SU-DHL-6 (cell line): ENCODE results near the gene TRIP10.
A peak's percentile ranks its signal among the peaks of the same experiment; 100 is the strongest.

ENCODE experiments used
- H2AFZ ChIP-seq: fragments of 200-600 bp; sonication (generic); 2 replicates; pipeline ENCODE4 v1.6.1; 2014; ENCODE audit warnings: low read depth, mild to moderate bottlenecking, moderate library complexity, mixed read lengths, antibody characterized with exemption, low read length; ENCODE audit not compliant: severe bottlenecking
- H3F3A ChIP-seq: fragments of 200-600 bp; shearing (Covaris generic); 2 replicates; pipeline ENCODE4 v1.6.0; 2016; ENCODE audit warnings: antibody characterized with exemption, mild to moderate bottlenecking; ENCODE audit not compliant: insufficient read depth
- H3K27ac ChIP-seq: fragments of 200-600 bp; sonication (generic); 2 replicates; pipeline ENCODE4 v1.5.1; 2016; ENCODE audit warnings: low read depth, mild to moderate bottlenecking, low read length, moderate library complexity, mixed read lengths
- H3K27me3 ChIP-seq: fragments of 200-600 bp; sonication (generic), shearing (Covaris generic); 2 replicates; pipeline ENCODE4 v1.6.0; 2014; ENCODE audit warnings: mild to moderate bottlenecking, low read length
- H3K36me3 ChIP-seq: fragments of 200-600 bp; sonication (generic); 2 replicates; pipeline ENCODE4 v1.6.1; 2014; ENCODE audit warnings: mild to moderate bottlenecking, low read length, mixed read lengths
- H3K4me2 ChIP-seq: fragments of 300-600, 200-600 bp; shearing (Covaris generic), sonication (generic); 2 replicates; pipeline ENCODE4 v1.6.0; 2014; ENCODE audit warnings: low read length, low read depth, mild to moderate bottlenecking; ENCODE audit not compliant: poor library complexity, severe bottlenecking
- H3K4me3 ChIP-seq: fragments of 200-600 bp; sonication (generic); 2 replicates; pipeline ENCODE4 v1.5.1; 2014; ENCODE audit warnings: antibody characterized with exemption, low read length, mild to moderate bottlenecking, mixed read lengths; ENCODE audit not compliant: insufficient read depth, poor library complexity, severe bottlenecking
- H3K79me2 ChIP-seq: fragments of 200-600 bp; sonication (generic); 2 replicates; pipeline ENCODE4 v1.6.1; 2014; ENCODE audit warnings: mild to moderate bottlenecking, low read length, moderate library complexity; ENCODE audit not compliant: insufficient read depth
- H3K9ac ChIP-seq: fragments of 200-600 bp; sonication (generic); 2 replicates; pipeline ENCODE4 v1.7.0; 2014; ENCODE audit warnings: mild to moderate bottlenecking, low read length
- H3K9me2 ChIP-seq: fragments of 200-600 bp; sonication (generic); replicated peaks from 2 replicates; pipeline ENCODE4 v1.6.1; 2014; ENCODE audit warnings: low read length; ENCODE audit not compliant: insufficient read depth
- H3K9me3 ChIP-seq: fragments of 200-600 bp; sonication (generic); 2 replicates; pipeline ENCODE4 v1.6.1; 2014; ENCODE audit warnings: low read length, mixed read lengths; ENCODE audit not compliant: insufficient read depth
- H4K20me1 ChIP-seq: fragments of 200-600 bp; sonication (generic); 2 replicates; pipeline ENCODE4 v1.6.1; 2014; ENCODE audit warnings: low read depth, mild to moderate bottlenecking, antibody characterized with exemption, low read length, moderate library complexity, mixed read lengths
- CTCF ChIP-seq: fragments of 200-600 bp; sonication (generic); IDR thresholded peaks from one replicate; pipeline ENCODE4 v1.5.1; 2017; ENCODE audit warnings: antibody characterized with exemption, mild to moderate bottlenecking, low read length, moderate library complexity; ENCODE audit not compliant: insufficient read depth, poor library complexity, severe bottlenecking
- EZH2phosphoT487 ChIP-seq: fragments of 200-600 bp; sonication (generic), shearing (Covaris generic); conservative IDR thresholded peaks from 2 replicates; pipeline ENCODE4 v1.6.1; 2018; ENCODE audit warnings: mild to moderate bottlenecking, antibody characterized with exemption, low read length, moderate library complexity, mixed read lengths

TRIP10 gene

GRCh38 chr19:6718741-6719539 lies 20.5 kb upstream of the TRIP10 start:
- Histone ChIP-seq H3K9me3 (no peaks in the 10 kb centered on the region), H3K9me2 (no peaks in the 10 kb centered on the region), H3K27me3 (no peaks in the 10 kb centered on the region), H2AFZ (no peak overlapping the region), H3K27ac (no peak overlapping the region), H3F3A (0 out of 2 replicates have a peak, but pooled peaks cover 4% of the 10 kb centered on the region), H3K4me3 (no peak overlapping the region), H3K36me3 (no peaks in the 10 kb centered on the region), H4K20me1 (no peaks in the 10 kb centered on the region), H3K9ac (no peak overlapping the region), H3K79me2 (no peaks in the 10 kb centered on the region), H3K4me2 (no peak overlapping the region)
- TF ChIP-seq CTCF: no peak
- TF ChIP-seq EZH2phosphoT487: no peak

GRCh38 chr19:6719540-6719861 lies 20.0 kb upstream of the TRIP10 start:
- H4K20me1 ChIP-seq: no peaks in the 10 kb centered on the region
- H3K27ac ChIP-seq: no peak overlapping the region
- no peaks in the 10 kb centered on the region for H3K9me3 ChIP-seq
- no peak overlapping the region for H3K4me2 ChIP-seq
- H3K9ac ChIP-seq: no peak overlapping the region
- no peak overlapping the region for H2AFZ ChIP-seq
- H3K9me2 ChIP-seq: no peaks in the 10 kb centered on the region
- no peak overlapping the region for H3K4me3 ChIP-seq
- TF ChIP-seq EZH2phosphoT487: no peak
- TF ChIP-seq CTCF: no peak
- 0 out of 2 replicates have a peak, but pooled peaks cover 4% of the 10 kb centered on the region for H3F3A ChIP-seq
- no peaks in the 10 kb centered on the region for H3K27me3 ChIP-seq
- H3K36me3 ChIP-seq: no peaks in the 10 kb centered on the region
- no peaks in the 10 kb centered on the region for H3K79me2 ChIP-seq

GRCh38 chr19:6719992-6720368 lies 19.5 kb upstream of the TRIP10 start:
- Histone ChIP-seq H3K9me2 (no peaks in the 10 kb centered on the region), H3K27ac (no peak overlapping the region), H3K9me3 (no peaks in the 10 kb centered on the region), H3K27me3 (no peaks in the 10 kb centered on the region), H3K9ac (no peak overlapping the region), H3K4me2 (no peak overlapping the region), H3K79me2 (no peaks in the 10 kb centered on the region), H3K36me3 (no peaks in the 10 kb centered on the region), H2AFZ (no peak overlapping the region), H3F3A (0 out of 2 replicates have a peak, but pooled peaks cover 4% of the 10 kb centered on the region), H3K4me3 (no peak overlapping the region), H4K20me1 (no peaks in the 10 kb centered on the region)
- no peak for TF ChIP-seq EZH2phosphoT487

GRCh38 chr19:6720369-6721137 lies 18.9 kb upstream of the TRIP10 start, which contains the start of gene C3:
Gene C3, minus strand, starts transcription at chr19:6720650. Its CDS starts 61 bp downstream, at chr19:6720589.
- Histone ChIP-seq H3K79me2 (no peaks in the 10 kb centered on the region), H3F3A (0 out of 2 replicates have a peak, but pooled peaks cover 4% of the 10 kb centered on the region), H3K27me3 (no peaks in the 10 kb centered on the region), H3K36me3 (no peaks in the 10 kb centered on the region), H3K9me2 (no peaks in the 10 kb centered on the region), H3K4me3 (no peak within 1 kb of the TSS), H3K27ac (no peak within 1 kb of the TSS), H4K20me1 (no peaks in the 10 kb centered on the region), H3K4me2 (peak within 1 kb of the TSS; percentile 8), H3K9me3 (no peaks in the 10 kb centered on the region), H3K9ac (no peak within 1 kb of the TSS), H2AFZ (no peak within 1 kb of the TSS)
- TF ChIP-seq CTCF: no peak
- TF ChIP-seq EZH2phosphoT487: no peak
